Frontal cortex (tissue), 4 donors: ENCODE data around the gene HIVEP3. TPM values are rescaled to one million over a fixed set of nuclear protein-coding genes. Genes with fewer than 3 reads are reported as not detected.
A peak's percentile ranks its signal among the peaks of the same experiment; 100 is the strongest.

Experiments used
- DNase-seq, 2 donors: peaks; one replicate each; pipeline ENCODE4 v3.0.0; 2012; ENCODE audit warnings: low spot score in 2 of 2
- FAIRE-seq: peaks from 2 replicates; lab custom pipeline; 2012; peaks lifted over from hg19 to GRCh38; lab: Jason Lieb, UNC
- total RNA-seq: library from RNA; depleted of rRNA; stranded (reverse); fragments of >200 nt; gene quantifications from one replicate; pipeline ENCODE4 v1.2.3, GENCODE V29; 2014
- donor health status: control.
- donor health status: control.
- donor health status: control.

HIVEP3 gene
- total RNA-seq, 1 donor from 2014 or later, result 12.6 TPM

GRCh38 chr1:41803656-41804055, 115.1 kb downstream of the HIVEP3 start:
- FAIRE-seq, result no peak
- no peak for DNase-seq

DNA sequence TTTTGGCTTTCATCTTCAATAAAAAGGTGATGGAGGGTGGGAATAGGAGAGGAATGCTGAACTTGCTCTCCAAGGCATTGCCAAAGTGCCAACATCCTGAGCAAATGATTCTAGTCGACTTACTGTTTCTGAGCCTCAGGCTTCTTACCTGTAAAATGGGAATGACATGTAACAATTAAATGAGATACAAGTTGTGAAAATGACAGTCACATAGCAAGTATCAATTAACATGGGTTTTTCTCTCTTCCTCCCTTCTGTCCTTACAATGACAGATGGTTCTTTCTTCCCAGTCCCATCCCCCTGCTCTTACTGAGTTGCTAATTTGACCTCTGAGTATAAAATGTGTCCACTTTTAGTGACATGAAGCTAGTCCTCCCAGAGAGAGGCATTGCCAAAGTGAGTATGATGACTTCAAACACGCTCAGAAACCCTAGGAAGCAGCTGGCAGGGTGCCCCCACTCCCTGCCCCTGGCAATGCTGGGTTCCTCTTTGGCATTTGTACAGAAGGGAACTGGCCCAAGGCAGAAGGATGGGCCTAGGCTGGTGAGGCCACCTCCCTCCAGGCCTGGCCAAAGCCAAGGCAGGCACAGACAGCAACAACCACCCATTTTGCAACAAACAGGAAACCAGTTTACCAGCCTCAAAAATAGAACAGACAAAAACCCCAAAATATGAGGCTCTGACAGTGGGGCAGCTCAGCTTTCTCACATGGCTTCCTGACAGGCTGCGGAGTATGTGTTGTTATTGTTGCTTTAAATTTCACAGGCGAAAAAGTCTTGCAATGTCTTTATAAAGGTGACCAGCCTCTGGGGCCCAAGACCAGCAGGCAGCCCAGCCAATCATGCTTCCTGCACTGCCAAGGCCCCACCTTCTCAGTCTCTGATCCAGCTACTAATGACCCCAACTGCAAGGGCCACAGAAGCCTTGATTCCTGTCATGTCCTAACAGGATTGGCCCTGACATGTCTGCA, 115.9 kb downstream of the HIVEP3 start:
- FAIRE-seq (no peak), DNase-seq (no peak)

DNA sequence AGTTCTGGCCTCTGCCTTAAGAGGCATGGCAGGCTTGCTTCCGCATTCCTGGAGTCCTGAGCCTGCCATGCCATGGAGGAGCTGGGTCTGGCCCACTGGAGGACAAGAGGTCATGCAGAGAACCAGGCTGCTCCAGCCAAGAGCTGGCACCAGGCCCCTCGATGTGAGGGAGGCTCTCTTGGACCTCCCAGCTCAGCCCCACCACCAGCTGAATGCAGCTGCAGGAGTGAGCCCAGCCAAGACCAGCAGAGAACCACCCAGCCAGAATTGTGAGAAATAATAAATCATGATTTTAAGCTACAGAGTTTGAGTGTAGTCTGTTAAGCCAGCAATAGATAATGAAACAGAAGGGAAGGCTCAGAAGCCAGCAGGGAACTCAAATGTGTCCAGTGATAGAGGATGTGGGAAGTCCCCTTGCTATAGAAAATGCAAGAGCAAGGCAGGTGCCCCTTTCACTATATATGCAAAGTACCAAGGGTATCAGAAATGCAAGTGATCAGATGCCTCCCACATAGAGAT, 118.4 kb downstream of the HIVEP3 start:
- FAIRE-seq (no peak), DNase-seq (no peak)

- no peak for FAIRE-seq
- DNase-seq, result no peak
Measured at GRCh38 chr1:41799723-41800122, 119.0 kb downstream of the HIVEP3 start.

DNA sequence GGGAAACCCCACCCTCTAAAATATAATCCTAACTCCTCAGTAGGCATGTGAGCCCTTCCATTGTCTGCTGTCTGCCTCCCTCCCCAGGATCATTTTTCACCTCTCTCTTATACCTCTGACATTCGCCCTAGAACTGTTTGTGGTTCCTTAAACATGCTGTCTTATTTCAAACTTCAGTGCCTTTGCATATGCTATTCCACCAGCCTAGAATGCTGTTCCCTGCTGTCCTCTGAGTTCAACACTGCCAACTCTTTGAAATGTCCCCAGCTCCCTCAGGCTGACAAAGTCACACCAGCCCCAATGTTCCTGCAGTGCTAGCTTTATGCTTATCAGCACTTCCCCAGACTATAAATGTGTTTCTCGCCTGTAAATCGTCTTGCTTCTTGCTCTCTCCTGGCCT, 119.5 kb downstream of the HIVEP3 start:
- FAIRE-seq (no peak), DNase-seq (no peak)

DNA sequence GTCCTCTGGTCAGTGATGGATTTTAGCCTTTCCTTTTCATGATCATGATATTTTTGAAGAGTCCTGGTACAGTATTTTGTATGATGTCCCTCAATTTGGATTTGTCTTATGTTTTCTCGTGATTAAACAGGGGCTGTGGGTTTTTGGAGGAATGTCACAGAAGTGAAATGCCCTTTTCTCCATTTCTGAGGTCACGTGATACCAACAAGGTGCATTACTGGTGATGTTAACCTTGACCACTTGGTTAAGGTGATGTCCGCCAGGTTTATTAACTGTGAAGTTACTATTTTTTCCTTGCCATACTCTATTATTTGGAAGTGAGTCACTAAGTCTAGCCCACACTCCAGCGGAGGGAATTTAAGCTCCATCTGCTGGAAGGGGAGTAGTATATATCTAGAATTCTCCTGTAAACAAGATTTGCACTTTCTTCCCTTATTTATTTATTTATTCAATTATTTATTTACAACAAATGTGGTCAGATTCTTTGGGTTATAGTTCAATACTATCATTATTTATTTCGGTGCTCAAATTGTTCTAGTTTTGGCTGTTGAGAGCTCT, 123.4 kb downstream of the HIVEP3 start:
- no peak for FAIRE-seq
- no peak for DNase-seq

- DNase-seq, result no peak
- FAIRE-seq, result no peak
Measured at GRCh38 chr1:41794031-41794430, 124.7 kb downstream of the HIVEP3 start.

GRCh38 chr1:41792485-41792770, 126.3 kb downstream of the HIVEP3 start:
- FAIRE-seq (no peak), DNase-seq (no peak)

- FAIRE-seq, result no peak
Measured at GRCh38 chr1:41791667-41792484, 126.8 kb downstream of the HIVEP3 start.

GRCh38 chr1:41790351-41790750, 128.4 kb downstream of the HIVEP3 start:
- no peak for FAIRE-seq
- DNase-seq, result no peak

More at GRCh38 chr1:41791667-41792484, 126.8 kb downstream of the HIVEP3 start:
- DNase-seq, result no peak

GRCh38 chr1:41789661-41790330, 128.9 kb downstream of the HIVEP3 start:
- no peak for DNase-seq
- FAIRE-seq, result no peak

GRCh38 chr1:41788427-41788826, 130.3 kb downstream of the HIVEP3 start:
- FAIRE-seq, result no peak
- no peak for DNase-seq

GRCh38 chr1:41784531-41785274, 134.0 kb downstream of the HIVEP3 start:
- DNase-seq (no peak), FAIRE-seq (no peak)

GRCh38 chr1:41783189-41783639, 135.5 kb downstream of the HIVEP3 start:
- FAIRE-seq (no peak), DNase-seq (peak in 1 of 2 donors; percentile 69)

- no peak for DNase-seq
- no peak for FAIRE-seq
Measured at GRCh38 chr1:41780916-41781315, 137.8 kb downstream of the HIVEP3 start.

- DNase-seq, result no peak
- FAIRE-seq, result no peak
Measured at GRCh38 chr1:41780322-41780721, 138.4 kb downstream of the HIVEP3 start.

DNA sequence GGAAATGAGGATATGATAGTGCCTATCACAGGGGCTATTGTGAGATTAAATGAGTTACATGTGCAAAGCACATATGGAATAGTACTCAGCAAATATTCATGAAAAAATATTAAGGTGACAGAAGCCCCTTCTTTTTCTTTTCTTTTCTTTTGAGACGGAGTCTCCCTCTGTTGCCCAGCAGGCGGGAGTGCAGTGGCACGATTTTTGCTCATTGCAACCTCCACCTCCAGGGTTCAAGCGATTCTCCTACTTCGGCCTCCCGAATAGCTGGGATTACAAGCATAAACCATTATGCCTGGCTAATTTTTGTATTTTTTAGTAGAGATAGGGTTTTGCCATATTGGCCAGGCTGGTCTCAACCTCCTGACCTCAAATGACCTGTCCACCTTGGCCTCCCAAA, 139.4 kb downstream of the HIVEP3 start:
- no peak for DNase-seq
- FAIRE-seq, result no peak

DNA sequence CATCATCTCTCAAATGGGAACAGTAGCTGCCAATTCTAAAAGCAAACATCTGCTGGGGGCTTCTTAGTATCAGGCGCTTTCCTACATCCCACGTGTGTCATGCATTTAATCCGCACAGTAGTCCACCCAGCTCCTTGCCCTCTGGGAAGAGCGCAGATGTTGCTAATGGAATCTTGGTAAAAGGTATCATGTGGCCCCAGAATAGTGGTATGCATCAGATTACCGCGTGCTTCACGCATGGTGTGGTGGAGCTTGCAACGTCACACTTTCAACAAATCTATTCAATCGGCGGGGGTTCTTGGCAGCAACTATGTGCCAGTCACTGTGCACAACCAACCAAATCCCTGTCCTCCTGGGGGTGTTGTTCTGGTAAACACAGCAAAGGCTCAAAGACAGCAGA, 141.0 kb downstream of the HIVEP3 start:
- DNase-seq, result no peak
- no peak for FAIRE-seq

- FAIRE-seq (peak; percentile 37), DNase-seq (peak; percentile 57 to 70)
Measured at GRCh38 chr1:41776891-41777441, 141.8 kb downstream of the HIVEP3 start.
